Stimulated activated naive B cell treated with anti-CD40 and anti-IgM and Interleukin-4, amounts not matched to agents 10 μg/mL and 1 μg/mL and 100 μg/mL, for 72 hours (primary cell): ENCODE results near the gene JAKMIP1.

Experiments
- ATAC-seq, 2 donors: fragments of 150-1000 bp; cut with Tn5 transposase; replicated peaks; 2 replicates each; pipeline ENCODE4 v1.10.0; 2021; ENCODE audit warnings: moderate library complexity in 1 of 2
- DNase-seq: peaks from one replicate; pipeline ENCODE4 v3.0.0; 2021
- H3K27ac Mint-ChIP-seq: one replicate; pipeline ENCODE4 v1.8.0; 2022; ENCODE audit warnings: mild to moderate bottlenecking, mixed read lengths
- H3K27me3 Mint-ChIP-seq, 2 donors: one replicate each; pipeline ENCODE4 v1.8.0; 2022; ENCODE audit warnings: mixed read lengths in 2 of 2
- H3K36me3 Mint-ChIP-seq, 2 donors: one replicate each; pipeline ENCODE4 v1.8.0; 2022; ENCODE audit warnings: mixed read lengths in 2 of 2, mild to moderate bottlenecking in 1 of 2
- H3K4me1 Mint-ChIP-seq, 2 donors: one replicate each; pipeline ENCODE4 v1.8.0; 2022; ENCODE audit warnings: mixed read lengths in 2 of 2, mild to moderate bottlenecking in 1 of 2
- H3K4me3 Mint-ChIP-seq, 2 donors: one replicate each; pipeline ENCODE4 v1.8.0; 2022; ENCODE audit warnings: mild to moderate bottlenecking in 2 of 2, mixed read lengths in 2 of 2, moderate library complexity in 1 of 2
- H3K9me3 Mint-ChIP-seq, 2 donors: one replicate each; pipeline ENCODE4 v1.8.0; 2022; ENCODE audit warnings: mixed read lengths in 2 of 2, mild to moderate bottlenecking in 1 of 2

JAKMIP1 gene

GRCh38 chr4:6042293-6043063 lies 157.9 kb downstream of the JAKMIP1 start:
- Mint-ChIP-seq H3K4me1 (no peaks in the 10 kb centered on the region), H3K27ac (no peak overlapping the region), H3K27me3 (peaks cover 20 to 45% of the 10 kb centered on the region in 2 donors), H3K4me3 (no peak overlapping the region), H3K36me3 (no peaks in the 10 kb centered on the region), H3K9me3 (peaks cover 0 to 1% of the 10 kb centered on the region in 2 donors)
- DNase-seq, result no peak
- ATAC-seq, result no peak

- no peak overlapping the region for H3K4me3 Mint-ChIP-seq
- no peak overlapping the region for H3K27ac Mint-ChIP-seq
- no peak for ATAC-seq
- H3K27me3 Mint-ChIP-seq, result peaks cover 20 to 45% of the 10 kb centered on the region in 2 donors
- no peaks in the 10 kb centered on the region for H3K36me3 Mint-ChIP-seq
- H3K4me1 Mint-ChIP-seq, result no peaks in the 10 kb centered on the region
- H3K9me3 Mint-ChIP-seq, result peaks cover 0 to 1% of the 10 kb centered on the region in 2 donors
- no peak for DNase-seq
Observed at GRCh38 chr4:6041800-6042199, 158.5 kb downstream of the JAKMIP1 start.

- H3K4me1 Mint-ChIP-seq, result no peaks in the 10 kb centered on the region
- no peak overlapping the region for H3K4me3 Mint-ChIP-seq
- H3K9me3 Mint-ChIP-seq, result peaks cover 0 to 1% of the 10 kb centered on the region in 2 donors
- no peak for ATAC-seq
- DNase-seq, result no peak
- no peaks in the 10 kb centered on the region for H3K36me3 Mint-ChIP-seq
- no peak overlapping the region for H3K27ac Mint-ChIP-seq
- peaks cover 5 to 22% of the 10 kb centered on the region in 2 donors for H3K27me3 Mint-ChIP-seq
Observed at GRCh38 chr4:6038711-6039110, 161.6 kb downstream of the JAKMIP1 start.

- peaks cover 0 to 1% of the 10 kb centered on the region in 2 donors for H3K9me3 Mint-ChIP-seq
- H3K4me3 Mint-ChIP-seq, result no peak overlapping the region
- H3K36me3 Mint-ChIP-seq, result no peaks in the 10 kb centered on the region
- peaks cover 0 to 12% of the 10 kb centered on the region in 2 donors for H3K27me3 Mint-ChIP-seq
- no peaks in the 10 kb centered on the region for H3K4me1 Mint-ChIP-seq
- no peak for ATAC-seq
- H3K27ac Mint-ChIP-seq, result no peak overlapping the region
- DNase-seq, result no peak
Observed at GRCh38 chr4:6035786-6036185, 164.6 kb downstream of the JAKMIP1 start.

- ATAC-seq (no peak), DNase-seq (no peak)
- Mint-ChIP-seq H3K4me1 (no peaks in the 10 kb centered on the region), H3K36me3 (no peaks in the 10 kb centered on the region), H3K27ac (no peak overlapping the region), H3K4me3 (no peak overlapping the region), H3K27me3 (peaks cover 6 to 11% of the 10 kb centered on the region in 2 donors), H3K9me3 (no peaks in the 10 kb centered on the region)
Observed at GRCh38 chr4:6033381-6033780, 167.0 kb downstream of the JAKMIP1 start.

GRCh38 chr4:6032249-6033244 lies 167.8 kb downstream of the JAKMIP1 start:
- H3K27ac Mint-ChIP-seq, result no peak overlapping the region
- no peaks in the 10 kb centered on the region for H3K9me3 Mint-ChIP-seq
- no peaks in the 10 kb centered on the region for H3K4me1 Mint-ChIP-seq
- ATAC-seq (no peak), DNase-seq (no peak)
- H3K27me3 Mint-ChIP-seq, result peaks cover 6 to 11% of the 10 kb centered on the region in 2 donors
- no peaks in the 10 kb centered on the region for H3K36me3 Mint-ChIP-seq
- H3K4me3 Mint-ChIP-seq, result no peak overlapping the region

GRCh38 chr4:6031846-6032245 lies 168.5 kb downstream of the JAKMIP1 start:
- ATAC-seq (no peak), DNase-seq (no peak)
- Mint-ChIP-seq H3K4me1 (no peaks in the 10 kb centered on the region), H3K36me3 (no peaks in the 10 kb centered on the region), H3K27ac (no peak overlapping the region), H3K9me3 (no peaks in the 10 kb centered on the region), H3K27me3 (peaks cover 6 to 11% of the 10 kb centered on the region in 2 donors), H3K4me3 (no peak overlapping the region)

- Mint-ChIP-seq H3K36me3 (no peaks in the 10 kb centered on the region), H3K4me1 (no peaks in the 10 kb centered on the region), H3K4me3 (no peak overlapping the region), H3K27ac (no peak overlapping the region), H3K27me3 (peaks cover 6 to 11% of the 10 kb centered on the region in 2 donors), H3K9me3 (no peaks in the 10 kb centered on the region)
- no peak for ATAC-seq
- no peak for DNase-seq
Observed at GRCh38 chr4:6030679-6031078, 169.7 kb downstream of the JAKMIP1 start.

GRCh38 chr4:6029254-6029653 lies 171.1 kb downstream of the JAKMIP1 start:
- ATAC-seq (no peak), DNase-seq (no peak)
- Mint-ChIP-seq H3K4me3 (no peak overlapping the region), H3K36me3 (no peaks in the 10 kb centered on the region), H3K9me3 (no peaks in the 10 kb centered on the region), H3K4me1 (no peaks in the 10 kb centered on the region), H3K27ac (no peak overlapping the region), H3K27me3 (peaks cover 11% of the 10 kb centered on the region in 2 donors)

GRCh38 chr4:6028168-6028567 lies 172.2 kb downstream of the JAKMIP1 start:
- ATAC-seq, result no peak
- Mint-ChIP-seq H3K36me3 (no peaks in the 10 kb centered on the region), H3K4me3 (no peak overlapping the region), H3K4me1 (no peaks in the 10 kb centered on the region), H3K27me3 (peaks cover 11 to 17% of the 10 kb centered on the region in 2 donors), H3K9me3 (no peaks in the 10 kb centered on the region), H3K27ac (no peak overlapping the region)
- no peak for DNase-seq

GRCh38 chr4:6027392-6027791 lies 173.0 kb downstream of the JAKMIP1 start:
- no peak for DNase-seq
- Mint-ChIP-seq H3K27me3 (peaks cover 8 to 17% of the 10 kb centered on the region in 2 donors), H3K4me1 (no peaks in the 10 kb centered on the region), H3K4me3 (no peak overlapping the region), H3K9me3 (no peaks in the 10 kb centered on the region), H3K27ac (no peak overlapping the region), H3K36me3 (no peaks in the 10 kb centered on the region)
- no peak for ATAC-seq

GRCh38 chr4:6024313-6024960 lies 175.9 kb downstream of the JAKMIP1 start:
- no peaks in the 10 kb centered on the region for H3K36me3 Mint-ChIP-seq
- peaks cover 11 to 21% of the 10 kb centered on the region in 2 donors for H3K27me3 Mint-ChIP-seq
- no peaks in the 10 kb centered on the region for H3K9me3 Mint-ChIP-seq
- DNase-seq (no peak), ATAC-seq (no peak)
- H3K27ac Mint-ChIP-seq, result no peak overlapping the region
- H3K4me3 Mint-ChIP-seq, result no peak overlapping the region
- H3K4me1 Mint-ChIP-seq, result no peaks in the 10 kb centered on the region

- no peak for DNase-seq
- no peaks in the 10 kb centered on the region for H3K36me3 Mint-ChIP-seq
Observed at GRCh38 chr4:6023731-6024130, 176.6 kb downstream of the JAKMIP1 start.

GRCh38 chr4:6022607-6023288 lies 177.6 kb downstream of the JAKMIP1 start:
- Mint-ChIP-seq H3K9me3 (no peaks in the 10 kb centered on the region), H3K27me3 (peaks cover 18 to 21% of the 10 kb centered on the region in 2 donors), H3K27ac (no peak overlapping the region), H3K4me3 (no peak overlapping the region), H3K4me1 (no peaks in the 10 kb centered on the region), H3K36me3 (no peaks in the 10 kb centered on the region)
- DNase-seq (no peak), ATAC-seq (no peak)

More at GRCh38 chr4:6023731-6024130, 176.6 kb downstream of the JAKMIP1 start:
- Mint-ChIP-seq H3K27ac (no peak overlapping the region), H3K4me3 (no peak overlapping the region), H3K27me3 (peaks cover 18 to 23% of the 10 kb centered on the region in 2 donors), H3K9me3 (no peaks in the 10 kb centered on the region), H3K4me1 (no peaks in the 10 kb centered on the region)
- no peak for ATAC-seq
